DMS 273 (cell line): ENCODE data around the gene DGKG.

Experiments used
- DNase-seq: peaks from one replicate; lab custom pipeline; 2025; ENCODE audit not compliant: unreplicated experiment; lab: John Stamatoyannopoulos, UW

The DGKG gene

GRCh38 chr3:186368176-186368575 lies 6.1 kb upstream of the DGKG start:
- DNase-seq, result no peak

- DNase-seq, result no peak
Observed at GRCh38 chr3:186367631-186368030, 5.6 kb upstream of the DGKG start.

GRCh38 chr3:186366206-186366605 lies 4.2 kb upstream of the DGKG start:
- DNase-seq, result no peak

GRCh38 chr3:186365202-186365974 lies 3.4 kb upstream of the DGKG start:
- peak; percentile 46 for DNase-seq

- no peak for DNase-seq
Observed at GRCh38 chr3:186362988-186363387, 954 bp upstream of the DGKG start.

- no peak for DNase-seq
Observed at GRCh38 chr3:186362537-186362842, 456 bp upstream of the DGKG start.

- peak; percentile 71 for DNase-seq
Observed at GRCh38 chr3:186361246-186361761, 730 bp downstream of the DGKG start.

- peak; percentile 91 for DNase-seq
Observed at GRCh38 chr3:186360779-186361178, 1.3 kb downstream of the DGKG start.

GRCh38 chr3:186359078-186359477 lies 3.0 kb downstream of the DGKG start:
- no peak for DNase-seq

- DNase-seq, result no peak
Observed at GRCh38 chr3:186356152-186356551, 5.9 kb downstream of the DGKG start.

- DNase-seq, result no peak
Observed at GRCh38 chr3:186354100-186354499, 7.9 kb downstream of the DGKG start.

- DNase-seq, result peak; percentile 84
Observed at GRCh38 chr3:186352369-186352768, 9.7 kb downstream of the DGKG start.

- DNase-seq, result no peak
Observed at GRCh38 chr3:186342197-186342596, 19.8 kb downstream of the DGKG start.

GRCh38 chr3:186340204-186340603 lies 21.8 kb downstream of the DGKG start:
- no peak for DNase-seq

- DNase-seq, result no peak
Observed at GRCh38 chr3:186339180-186339918, 22.7 kb downstream of the DGKG start.

- no peak for DNase-seq
Observed at GRCh38 chr3:186333256-186333655, 28.8 kb downstream of the DGKG start.

GRCh38 chr3:186330772-186331460 lies 31.1 kb downstream of the DGKG start:
- no peak for DNase-seq

GRCh38 chr3:186329589-186329988 lies 32.4 kb downstream of the DGKG start:
- DNase-seq, result no peak

- DNase-seq, result no peak
Observed at GRCh38 chr3:186327912-186328487, 34.0 kb downstream of the DGKG start.

- no peak for DNase-seq
Observed at GRCh38 chr3:186322761-186323160, 39.3 kb downstream of the DGKG start.

GRCh38 chr3:186321746-186322145 lies 40.3 kb downstream of the DGKG start:
- DNase-seq, result no peak
